SK-N-SH (cell line): ENCODE results near the gene SH3TC1.

ENCODE experiments used
- CTCF ChIP-seq: fragments of 200-600 bp; sonication (generic); IDR thresholded peaks from 2 replicates; pipeline ENCODE4 v1.6.1; 2017; ENCODE audit warnings: antibody characterized with exemption, mild to moderate bottlenecking, moderate library complexity
- ELF1 ChIP-seq: IDR thresholded peaks from 2 replicates; pipeline ENCODE4 v1.4.0; 2012
- EP300 ChIP-seq, 2 experiments: IDR thresholded peaks; 2 replicates each; pipeline versions ENCODE4 v1.4.0 to v1.6.1; 2012; ENCODE audit warnings: borderline replicate concordance in 1 of 2, low read depth in 1 of 2, low read length in 1 of 2
- EZH2phosphoT487 ChIP-seq: fragments of 200-600 bp; sonication (generic); IDR thresholded peaks from 2 replicates; pipeline ENCODE4 v1.6.1; 2017; ENCODE audit warnings: low read depth, mixed run types, mild to moderate bottlenecking, antibody characterized with exemption, moderate library complexity, borderline replicate concordance
- FOXM1 ChIP-seq: IDR thresholded peaks from 2 replicates; pipeline ENCODE4 v1.4.0; 2012; ENCODE audit warnings: low read depth, mild to moderate bottlenecking
- GABPA ChIP-seq: IDR thresholded peaks from 2 replicates; pipeline ENCODE4 v1.4.0; 2012; ENCODE audit warnings: low read depth, mild to moderate bottlenecking
- JUND ChIP-seq: IDR thresholded peaks from 2 replicates; pipeline ENCODE4 v1.4.0; 2012
- NFIC ChIP-seq: IDR thresholded peaks from 2 replicates; pipeline ENCODE4 v1.4.0; 2012; ENCODE audit warnings: borderline replicate concordance
- POLR2AphosphoS5 ChIP-seq: IDR thresholded peaks from 2 replicates; pipeline ENCODE4 v1.6.1; 2012; ENCODE audit warnings: low read depth, low read length
- RXRA ChIP-seq: IDR thresholded peaks from 2 replicates; pipeline ENCODE4 v1.4.0; 2012; ENCODE audit warnings: low read depth, mild to moderate bottlenecking, borderline replicate concordance
- USF1 ChIP-seq: IDR thresholded peaks from 2 replicates; pipeline ENCODE4 v1.4.0; 2012; ENCODE audit warnings: low read depth, borderline replicate concordance
- YY1 ChIP-seq: IDR thresholded peaks from 2 replicates; pipeline ENCODE4 v1.4.0; 2012; ENCODE audit warnings: low read depth, mild to moderate bottlenecking
- ZBTB33 ChIP-seq: IDR thresholded peaks from 2 replicates; pipeline ENCODE4 v1.4.0; 2012; ENCODE audit warnings: low read depth, borderline replicate concordance
- TF ChIP-seq, protein P1 (sequence below): IDR thresholded peaks from 2 replicates; pipeline ENCODE4 v1.6.1; 2012; ENCODE audit warnings: mild to moderate bottlenecking, low read depth, low read length, moderate library complexity

DNA sequence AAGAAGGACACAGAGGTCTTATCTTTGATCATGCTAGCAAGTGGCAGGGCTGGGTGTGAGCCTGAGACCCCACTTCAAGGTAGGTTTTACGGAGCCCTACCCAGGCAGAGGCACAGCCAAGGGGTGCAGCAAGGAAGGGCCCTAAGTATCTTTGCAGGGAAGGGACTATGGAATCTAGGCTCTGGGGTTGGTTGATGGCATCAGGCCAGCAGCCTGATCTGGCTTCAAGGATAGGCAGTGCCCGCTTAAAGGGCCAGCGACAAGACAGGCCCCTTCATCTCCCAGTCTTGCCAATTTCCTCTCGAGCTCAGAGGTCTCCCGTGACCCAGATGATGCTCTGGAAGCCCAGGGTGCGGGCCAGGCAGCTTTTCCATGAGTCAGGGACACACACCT is 46.2 kb upstream of the SH3TC1 start:
- TF ChIP-seq EZH2phosphoT487 (no peak), CTCF (no peak), ELF1 (no peak), POLR2AphosphoS5 (no peak), YY1 (no peak), JUND (no peak), FOXM1 (no peak), ZBTB33 (no peak), USF1 (no peak), GABPA (no peak), NFIC (no peak), RXRA (no peak), EP300 (IDR thresholded peaks at IDR 0.05; ENCODE audit: borderline replicate concordance in 1 of 2, low read depth in 1 of 2, low read length in 1 of 2) (no peak)
- TF ChIP-seq, protein P1, sequence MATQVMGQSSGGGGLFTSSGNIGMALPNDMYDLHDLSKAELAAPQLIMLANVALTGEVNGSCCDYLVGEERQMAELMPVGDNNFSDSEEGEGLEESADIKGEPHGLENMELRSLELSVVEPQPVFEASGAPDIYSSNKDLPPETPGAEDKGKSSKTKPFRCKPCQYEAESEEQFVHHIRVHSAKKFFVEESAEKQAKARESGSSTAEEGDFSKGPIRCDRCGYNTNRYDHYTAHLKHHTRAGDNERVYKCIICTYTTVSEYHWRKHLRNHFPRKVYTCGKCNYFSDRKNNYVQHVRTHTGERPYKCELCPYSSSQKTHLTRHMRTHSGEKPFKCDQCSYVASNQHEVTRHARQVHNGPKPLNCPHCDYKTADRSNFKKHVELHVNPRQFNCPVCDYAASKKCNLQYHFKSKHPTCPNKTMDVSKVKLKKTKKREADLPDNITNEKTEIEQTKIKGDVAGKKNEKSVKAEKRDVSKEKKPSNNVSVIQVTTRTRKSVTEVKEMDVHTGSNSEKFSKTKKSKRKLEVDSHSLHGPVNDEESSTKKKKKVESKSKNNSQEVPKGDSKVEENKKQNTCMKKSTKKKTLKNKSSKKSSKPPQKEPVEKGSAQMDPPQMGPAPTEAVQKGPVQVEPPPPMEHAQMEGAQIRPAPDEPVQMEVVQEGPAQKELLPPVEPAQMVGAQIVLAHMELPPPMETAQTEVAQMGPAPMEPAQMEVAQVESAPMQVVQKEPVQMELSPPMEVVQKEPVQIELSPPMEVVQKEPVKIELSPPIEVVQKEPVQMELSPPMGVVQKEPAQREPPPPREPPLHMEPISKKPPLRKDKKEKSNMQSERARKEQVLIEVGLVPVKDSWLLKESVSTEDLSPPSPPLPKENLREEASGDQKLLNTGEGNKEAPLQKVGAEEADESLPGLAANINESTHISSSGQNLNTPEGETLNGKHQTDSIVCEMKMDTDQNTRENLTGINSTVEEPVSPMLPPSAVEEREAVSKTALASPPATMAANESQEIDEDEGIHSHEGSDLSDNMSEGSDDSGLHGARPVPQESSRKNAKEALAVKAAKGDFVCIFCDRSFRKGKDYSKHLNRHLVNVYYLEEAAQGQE: no peak
